T-helper 1 cell treated with Interleukin-12 subunit alpha and Interleukin-12 subunit beta and Interleukin-4 antibody, amounts not matched to agents 30 μg/mL and 1 μg/mL, for 36 hours (primary cell): Measurements from ENCODE around the gene NHEJ1.
"Not testable (repeated sequence)": the region's sequence is repeated elsewhere in the genome, so short reads cannot be mapped to it uniquely, and the experiment has no call there.

Experiments
- H3K27ac Mint-ChIP-seq: one replicate; pipeline ENCODE4 v1.8.0; 2021; ENCODE audit warnings: mild to moderate bottlenecking, mixed read lengths
- H3K27me3 Mint-ChIP-seq: one replicate; pipeline ENCODE4 v1.8.0; 2021; ENCODE audit warnings: low read depth, mixed read lengths
- H3K36me3 Mint-ChIP-seq: one replicate; pipeline ENCODE4 v1.8.0; 2021; ENCODE audit warnings: low read depth, mixed read lengths
- H3K4me1 Mint-ChIP-seq: one replicate; pipeline ENCODE4 v1.8.0; 2021; ENCODE audit warnings: low read depth, mixed read lengths
- H3K4me3 Mint-ChIP-seq: one replicate; pipeline ENCODE4 v1.8.0; 2021; ENCODE audit warnings: mild to moderate bottlenecking, moderate library complexity, mixed read lengths
- H3K9me3 Mint-ChIP-seq: one replicate; pipeline ENCODE4 v1.8.0; 2021; ENCODE audit warnings: mixed read lengths

NHEJ1 gene, protein sequence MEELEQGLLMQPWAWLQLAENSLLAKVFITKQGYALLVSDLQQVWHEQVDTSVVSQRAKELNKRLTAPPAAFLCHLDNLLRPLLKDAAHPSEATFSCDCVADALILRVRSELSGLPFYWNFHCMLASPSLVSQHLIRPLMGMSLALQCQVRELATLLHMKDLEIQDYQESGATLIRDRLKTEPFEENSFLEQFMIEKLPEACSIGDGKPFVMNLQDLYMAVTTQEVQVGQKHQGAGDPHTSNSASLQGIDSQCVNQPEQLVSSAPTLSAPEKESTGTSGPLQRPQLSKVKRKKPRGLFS

DNA sequence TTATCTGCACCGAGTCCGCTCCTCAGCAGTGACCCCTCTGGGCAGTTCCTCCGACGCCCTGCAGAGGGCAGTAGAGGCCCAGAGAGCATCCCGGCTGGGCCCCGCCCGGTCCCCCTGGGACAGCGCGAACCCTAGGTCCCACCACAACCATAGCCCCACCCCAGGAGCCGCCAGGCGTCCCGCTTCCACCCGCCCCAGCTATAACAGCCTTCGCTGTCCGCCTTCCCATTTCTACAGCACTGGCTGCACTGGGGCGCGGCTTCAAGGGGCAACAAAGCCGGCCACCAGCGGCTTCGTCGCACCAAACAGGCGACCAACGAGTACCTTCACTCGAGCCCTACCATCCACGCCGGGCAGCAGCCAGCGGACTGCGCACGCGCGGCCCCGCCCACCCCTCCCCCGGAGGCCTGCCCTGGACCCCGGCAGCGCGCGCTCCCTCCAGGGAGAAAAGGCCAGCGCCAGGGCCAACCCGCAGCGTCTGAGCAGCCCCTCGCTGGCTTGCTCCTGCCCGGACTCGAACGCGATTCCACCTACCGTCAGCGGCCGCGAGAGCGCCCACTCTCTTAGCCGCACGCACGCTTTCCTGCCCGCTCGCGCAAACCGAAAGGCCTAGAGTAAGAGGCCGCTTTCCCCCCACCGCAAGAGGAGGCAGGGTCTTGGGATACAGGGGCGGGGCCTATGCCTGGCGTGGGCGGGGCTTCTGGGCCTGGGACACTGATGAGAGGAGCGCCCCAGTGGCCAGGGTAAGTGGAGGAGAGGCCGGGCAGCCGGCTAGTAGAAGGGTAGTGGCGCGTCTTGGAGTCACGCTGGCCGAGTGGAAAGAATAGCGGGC, at the start of gene NHEJ1:
TSS of gene NHEJ1 (minus strand) at position 630 of the 832 bp plus-strand sequence. CDS start 2,453 bp downstream, outside the sequence.
- Mint-ChIP-seq H3K9me3 (no peaks in the 10 kb centered on the region), H3K27ac (peak within 1 kb of the TSS; percentile 97), H3K4me1 (peaks cover 18% of the 10 kb centered on the region), H3K27me3 (no peaks in the 10 kb centered on the region), H3K4me3 (peak within 1 kb of the TSS; percentile 91), H3K36me3 (peaks cover 6% of the 10 kb centered on the region)

DNA sequence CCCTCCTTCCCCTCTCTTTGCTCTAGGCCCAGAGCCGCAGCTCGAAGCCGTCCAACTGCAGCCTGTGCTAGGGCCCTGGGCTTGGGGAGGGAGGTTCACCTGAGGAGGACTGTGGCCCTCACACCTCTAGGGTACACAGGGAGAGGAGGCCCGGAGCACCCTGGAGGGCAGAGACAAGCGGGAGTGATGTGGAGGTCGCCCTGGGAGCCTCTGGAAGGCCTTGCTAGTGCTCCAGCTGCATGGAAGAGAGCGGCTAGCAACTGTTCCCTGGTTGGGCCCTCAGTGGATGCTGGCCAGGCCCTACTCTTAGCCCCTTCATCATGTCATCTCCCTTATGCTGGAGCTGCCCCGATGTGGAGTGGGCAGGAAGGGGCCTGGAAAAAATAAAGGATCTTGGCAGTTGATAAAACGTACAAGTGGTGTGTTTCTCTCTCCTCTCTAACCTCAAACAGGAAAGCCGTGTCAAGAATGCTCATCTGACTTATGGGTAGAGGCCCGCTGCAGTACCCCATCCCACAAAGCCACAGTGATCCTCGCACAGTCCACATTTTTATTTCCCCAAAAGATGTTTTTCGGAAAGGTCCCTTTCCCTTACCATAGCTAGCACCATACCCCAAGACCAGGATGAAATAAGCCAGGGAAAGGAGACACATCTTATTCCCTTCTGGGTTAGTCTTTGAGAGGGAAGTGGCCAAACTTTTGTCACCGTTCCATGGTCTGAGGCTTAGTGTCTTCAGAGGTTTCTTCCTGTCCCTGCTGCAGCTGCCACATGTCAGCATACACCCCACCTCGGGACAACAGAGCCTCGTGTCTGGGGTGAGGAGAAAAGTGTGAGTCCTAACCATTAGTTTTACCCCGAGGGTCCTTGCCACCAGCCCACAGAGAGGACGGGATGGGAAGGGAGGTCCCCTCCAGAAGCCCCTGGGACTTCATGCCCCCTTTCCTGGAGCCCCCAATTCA, 48.9 kb upstream of the NHEJ1 start:
- Mint-ChIP-seq H3K4me3 (no peak overlapping the region), H3K9me3 (peaks cover 1% of the 10 kb centered on the region), H3K27ac (peak overlapping the region; percentile 88), H3K36me3 (peaks cover 27% of the 10 kb centered on the region), H3K4me1 (peaks cover 41% of the 10 kb centered on the region), H3K27me3 (no peaks in the 10 kb centered on the region)

DNA sequence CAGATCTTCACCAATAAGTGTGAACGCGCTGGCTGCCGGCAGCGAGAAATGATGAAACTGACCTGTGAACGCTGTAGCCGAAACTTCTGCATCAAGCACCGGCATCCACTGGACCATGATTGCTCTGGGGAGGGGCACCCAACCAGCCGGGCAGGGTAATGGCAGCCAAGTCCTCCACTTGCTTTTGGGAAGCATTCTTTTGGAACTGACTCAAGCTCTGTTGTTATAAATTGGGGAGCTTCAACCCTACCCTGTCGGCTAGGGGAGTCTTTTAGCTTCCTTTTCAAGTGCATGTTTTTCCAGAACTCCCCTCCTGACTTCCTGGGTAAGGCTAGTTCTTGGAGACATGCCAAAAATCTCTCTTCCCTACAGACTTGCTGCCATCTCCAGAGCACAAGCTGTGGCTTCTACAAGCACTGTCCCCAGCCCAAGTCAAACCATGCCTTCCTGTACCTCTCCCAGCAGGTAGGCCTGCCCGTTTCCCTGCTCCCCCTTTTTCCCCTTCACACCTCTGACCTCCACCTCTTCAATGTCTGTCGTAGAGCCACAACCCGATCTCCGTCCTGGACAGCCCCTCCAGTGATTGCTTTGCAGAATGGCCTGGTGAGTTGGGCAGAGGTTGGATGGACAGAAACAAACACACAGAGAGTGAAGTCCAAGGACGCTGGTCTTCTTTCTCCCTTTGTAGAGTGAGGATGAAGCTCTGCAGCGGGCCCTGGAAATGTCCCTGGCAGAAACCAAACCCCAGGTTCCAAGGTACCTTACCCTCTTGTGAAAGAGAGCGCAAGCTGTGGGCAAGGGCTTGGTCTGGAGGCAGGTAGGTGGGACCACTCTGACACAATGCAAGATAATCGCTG, 47.5 kb upstream of the NHEJ1 start:
- peak overlapping the region; percentile 73 for H3K27ac Mint-ChIP-seq
- H3K36me3 Mint-ChIP-seq: peaks cover 17% of the 10 kb centered on the region
- H3K27me3 Mint-ChIP-seq: no peaks in the 10 kb centered on the region
- peaks cover 4% of the 10 kb centered on the region for H3K9me3 Mint-ChIP-seq
- peak overlapping the region; percentile 86 for H3K4me3 Mint-ChIP-seq
- peaks cover 38% of the 10 kb centered on the region for H3K4me1 Mint-ChIP-seq

DNA sequence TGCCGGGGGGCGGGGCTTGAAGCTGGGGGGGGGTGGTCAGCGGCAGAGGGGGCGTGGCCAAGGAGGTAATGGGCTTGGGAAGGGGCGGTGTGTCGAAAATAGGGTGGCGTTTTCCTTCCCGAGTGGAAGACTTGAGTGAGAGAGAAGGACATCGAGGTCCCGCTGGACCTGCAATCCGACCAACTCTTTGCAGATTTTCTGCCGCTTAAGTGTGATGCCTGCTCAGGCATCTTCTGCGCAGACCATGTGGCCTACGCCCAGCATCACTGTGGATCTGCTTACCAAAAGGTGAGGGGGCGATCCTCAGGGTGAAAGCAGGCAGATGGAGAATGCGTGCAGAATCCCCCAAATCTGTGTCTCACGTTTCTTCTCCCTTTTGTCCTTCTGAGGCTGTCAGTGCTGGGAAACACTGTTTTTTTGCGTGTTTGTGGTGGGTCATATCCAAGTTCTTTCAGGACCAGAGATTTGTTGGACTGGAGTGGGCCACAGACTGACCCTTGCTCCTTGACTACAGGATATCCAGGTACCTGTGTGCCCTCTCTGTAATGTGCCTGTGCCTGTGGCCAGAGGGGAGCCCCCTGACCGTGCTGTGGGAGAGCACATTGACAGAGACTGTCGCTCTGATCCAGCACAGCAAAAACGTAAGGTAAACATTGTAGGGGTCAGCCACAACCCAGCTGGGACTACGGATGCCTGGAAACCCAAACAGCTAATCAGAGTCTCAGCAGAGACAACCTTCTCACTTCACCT, 46.7 kb upstream of the NHEJ1 start:
- Mint-ChIP-seq H3K36me3 (peaks cover 17% of the 10 kb centered on the region), H3K27me3 (no peaks in the 10 kb centered on the region), H3K27ac (peak overlapping the region; percentile 67), H3K4me1 (peaks cover 38% of the 10 kb centered on the region), H3K4me3 (peak overlapping the region; percentile 86), H3K9me3 (peaks cover 4% of the 10 kb centered on the region)

GRCh38 chr2:219206328-219207133, 45.9 kb upstream of the NHEJ1 start, which contains the start of gene ZFAND2B:
TSS of gene ZFAND2B (plus strand) at chr2:219206782. CDS start at chr2:219206988, 206 bp downstream.
- peak within 1 kb of the TSS; percentile 94 for H3K27ac Mint-ChIP-seq
- H3K4me3 Mint-ChIP-seq: peak within 1 kb of the TSS; percentile 86
- H3K27me3 Mint-ChIP-seq: no peaks in the 10 kb centered on the region
- H3K9me3 Mint-ChIP-seq: peaks cover 4% of the 10 kb centered on the region
- peaks cover 35% of the 10 kb centered on the region for H3K4me1 Mint-ChIP-seq
- H3K36me3 Mint-ChIP-seq: peaks cover 15% of the 10 kb centered on the region

DNA sequence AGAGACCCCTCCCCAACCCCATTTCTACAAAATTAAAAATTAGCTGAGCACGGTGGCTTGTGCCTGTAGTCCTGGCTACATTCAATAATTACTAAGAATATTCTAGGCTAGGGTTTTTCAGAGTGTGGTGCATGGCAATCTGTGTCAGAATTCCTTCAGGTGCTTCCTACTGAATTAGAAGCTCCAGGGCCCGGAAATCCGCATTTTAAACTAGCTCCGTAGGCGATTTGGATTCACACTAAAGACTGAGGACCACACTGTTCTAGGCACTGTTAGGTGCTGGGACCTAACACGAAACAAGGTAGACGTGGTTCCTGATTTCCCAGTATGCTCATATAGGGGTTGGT, 45.3 kb upstream of the NHEJ1 start:
- Mint-ChIP-seq H3K27ac (peak overlapping the region; percentile 94), H3K27me3 (no peaks in the 10 kb centered on the region), H3K36me3 (peaks cover 15% of the 10 kb centered on the region), H3K9me3 (peaks cover 4% of the 10 kb centered on the region), H3K4me3 (peak overlapping the region; percentile 86), H3K4me1 (peaks cover 32% of the 10 kb centered on the region)

- Mint-ChIP-seq H3K9me3 (peaks cover 4% of the 10 kb centered on the region), H3K27me3 (no peaks in the 10 kb centered on the region), H3K36me3 (peaks cover 15% of the 10 kb centered on the region), H3K4me3 (no peak overlapping the region), H3K27ac (no peak overlapping the region), H3K4me1 (peaks cover 30% of the 10 kb centered on the region)
Measured at GRCh38 chr2:219205165-219205538, 44.5 kb upstream of the NHEJ1 start.

DNA sequence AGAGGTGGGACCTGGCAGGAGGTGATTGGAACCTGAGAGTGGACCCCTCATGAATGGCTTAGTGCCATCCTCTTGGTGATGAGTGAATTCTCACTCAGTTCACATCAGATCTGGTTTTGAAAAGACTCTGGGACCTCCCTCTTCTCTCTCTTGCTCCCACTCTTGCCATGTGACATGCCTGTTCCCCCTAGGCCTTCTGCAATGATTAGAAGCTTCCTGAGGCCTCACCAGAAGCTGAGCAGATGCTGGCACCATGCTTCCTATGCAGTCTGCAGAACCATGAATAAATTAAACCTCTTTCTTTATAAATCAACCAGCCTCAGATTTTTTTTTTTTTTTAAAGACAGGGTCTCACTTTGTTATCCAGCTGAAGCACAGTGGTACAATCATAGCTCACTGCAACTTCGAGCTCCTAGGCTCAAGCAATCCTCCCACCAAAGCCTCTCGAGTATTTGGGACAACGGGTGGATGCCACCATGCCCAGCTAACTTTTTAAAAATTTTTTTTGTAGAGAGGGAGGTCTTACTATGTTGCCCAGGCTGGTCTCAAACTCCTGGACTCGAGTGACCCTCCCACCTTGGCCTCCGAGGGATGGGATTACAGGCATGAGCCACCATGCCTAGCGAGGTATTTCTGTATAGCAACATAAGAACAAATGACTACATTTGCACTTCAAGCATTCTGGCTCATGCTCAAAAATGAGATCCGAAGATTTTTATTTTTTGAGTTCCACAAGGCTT, 44.0 kb upstream of the NHEJ1 start:
- Mint-ChIP-seq H3K4me1 (peaks cover 25% of the 10 kb centered on the region), H3K4me3 (no peak overlapping the region), H3K27ac (no peak overlapping the region), H3K9me3 (peaks cover 4% of the 10 kb centered on the region), H3K36me3 (peaks cover 11% of the 10 kb centered on the region), H3K27me3 (no peaks in the 10 kb centered on the region)

DNA sequence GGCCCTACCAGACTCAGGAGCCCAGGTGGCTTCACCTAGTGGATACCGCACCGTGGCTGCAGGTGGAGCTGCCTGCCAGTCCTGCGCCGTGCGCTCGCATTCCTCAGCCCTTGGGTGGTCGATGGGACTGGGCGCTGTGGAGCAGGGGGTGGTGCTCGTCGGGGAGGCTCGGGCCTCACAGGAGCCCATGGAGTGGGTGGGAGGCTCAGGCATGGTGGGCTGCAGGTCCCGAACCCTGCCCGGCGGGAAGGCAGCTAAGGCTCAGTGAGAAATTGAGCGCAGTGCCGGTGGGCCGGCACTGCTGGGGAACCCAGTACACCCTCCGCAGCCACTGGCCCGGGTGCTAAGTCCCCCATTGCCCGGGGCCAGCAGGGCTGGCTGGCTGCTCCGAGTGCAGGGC, 40.7 kb upstream of the NHEJ1 start:
- not testable (repeated sequence) for H3K9me3 Mint-ChIP-seq, H3K27ac Mint-ChIP-seq, H3K4me3 Mint-ChIP-seq, H3K4me1 Mint-ChIP-seq, H3K36me3 Mint-ChIP-seq, H3K27me3 Mint-ChIP-seq

- not testable (repeated sequence) for H3K27me3 Mint-ChIP-seq, H3K36me3 Mint-ChIP-seq, H3K4me1 Mint-ChIP-seq, H3K9me3 Mint-ChIP-seq
- Mint-ChIP-seq H3K4me3 (peak overlapping the region; percentile 70), H3K27ac (peak overlapping the region; percentile 53)
Measured at GRCh38 chr2:219200502-219201326, 40.1 kb upstream of the NHEJ1 start.

GRCh38 chr2:219199470-219200211, 39.0 kb upstream of the NHEJ1 start:
- peaks cover 4% of the 10 kb centered on the region for H3K9me3 Mint-ChIP-seq

More at GRCh38 chr2:219199470-219200211, 39.0 kb upstream of the NHEJ1 start:
- Mint-ChIP-seq H3K27ac (no peak overlapping the region), H3K4me1 (peaks cover 4% of the 10 kb centered on the region), H3K36me3 (no peaks in the 10 kb centered on the region), H3K27me3 (peaks cover 5% of the 10 kb centered on the region), H3K4me3 (no peak overlapping the region)
